GM18951 (cell line): Measurements from ENCODE around the gene NDUFB11.
"Not testable (repeated sequence)": the region's sequence is repeated elsewhere in the genome, so short reads cannot be mapped to it uniquely, and the experiment has no call there.

Experiments
- POLR2A ChIP-seq: IDR thresholded peaks from 4 replicates; pipeline ENCODE4 v1.6.1; 2011; ENCODE audit warnings: mild to moderate bottlenecking; ENCODE audit not compliant: insufficient read length, insufficient read depth; ENCODE audit errors: extremely low read depth
- in situ Hi-C: fragments of 300-500 bp; cut with MboI; formaldehyde crosslinking; loops from one replicate; pipeline ENCODE4 v1.12.0; 2022; ENCODE audit warnings: low sequenced_read_pairs, mixed read lengths, inconsistent platforms; ENCODE audit not compliant: unreplicated experiment

The NDUFB11 gene

GRCh38 chrX:47151435-47151834, 6.9 kb upstream of the NDUFB11 start:
- in situ Hi-C loops: no loop called here
- TF ChIP-seq POLR2A: no peak

DNA sequence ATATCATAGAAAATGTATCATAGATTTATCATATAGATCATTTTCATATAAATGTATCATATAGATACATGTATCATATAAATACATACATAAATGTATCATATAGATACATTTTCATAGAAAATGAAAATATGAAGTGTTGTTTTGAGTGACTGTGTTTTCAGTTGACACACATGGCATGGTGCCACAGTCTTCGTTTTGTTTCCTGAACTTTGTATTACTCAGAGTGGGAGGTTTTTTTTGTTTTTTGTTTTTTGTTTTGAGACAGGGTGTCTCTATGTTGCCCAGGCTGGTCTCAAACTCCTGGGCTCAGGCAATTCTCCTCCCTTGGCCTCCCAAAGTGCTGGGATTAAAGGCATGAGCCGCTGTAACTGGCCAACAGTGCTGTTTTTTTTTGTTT, 4.4 kb upstream of the NDUFB11 start:
- TF ChIP-seq POLR2A: no peak
- in situ Hi-C loops: no loop called here

- no peak for TF ChIP-seq POLR2A
- in situ Hi-C loops: no loop called here
Observed at GRCh38 chrX:47146936-47147859, 2.7 kb upstream of the NDUFB11 start.

DNA sequence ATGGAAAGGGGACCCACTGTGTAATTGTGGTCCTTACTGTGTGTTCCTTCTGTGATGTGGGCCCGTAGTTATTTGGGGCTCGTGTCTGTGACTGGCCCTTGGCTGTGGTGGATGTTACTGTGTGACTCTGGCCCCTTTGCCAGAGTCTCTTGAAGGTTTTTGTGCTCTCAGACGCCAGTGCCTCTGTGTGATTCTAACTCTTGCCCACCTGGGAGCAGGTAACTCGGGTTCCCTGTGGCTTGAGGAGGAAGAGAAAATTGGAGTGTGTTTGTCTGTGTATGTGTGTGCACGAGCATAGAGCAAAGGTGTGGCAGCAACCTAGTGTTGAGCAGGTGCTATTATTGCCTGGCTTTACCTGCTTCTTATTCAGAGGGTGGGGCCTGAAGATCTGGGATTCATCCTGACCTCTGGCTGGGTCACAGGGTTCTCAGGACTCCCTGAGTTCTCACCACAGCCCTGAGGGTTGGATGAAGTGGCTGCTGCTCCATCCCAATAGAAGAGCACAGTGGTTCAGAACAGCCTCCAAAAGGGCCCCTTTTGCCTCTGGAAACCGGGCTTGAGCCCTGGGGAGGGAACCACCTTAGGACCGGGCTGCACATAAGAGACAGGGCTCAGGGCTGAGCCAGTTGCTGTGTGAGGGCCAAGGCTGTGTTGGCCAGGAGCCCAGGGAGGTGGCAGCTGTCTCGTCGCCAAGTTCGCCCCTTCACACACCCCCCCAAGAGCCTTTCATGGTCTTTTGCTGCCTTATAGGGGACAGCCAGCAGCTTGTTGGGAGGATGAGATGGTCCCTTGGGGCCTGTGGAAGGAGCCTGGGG, 1.8 kb upstream of the NDUFB11 start:
- in situ Hi-C loops: no loop called here
- TF ChIP-seq POLR2A: no peak

GRCh38 chrX:47145395-47146120, 1.1 kb upstream of the NDUFB11 start:
- in situ Hi-C loops: no loop called here
- no peak for TF ChIP-seq POLR2A

- TF ChIP-seq POLR2A: no peak
- in situ Hi-C loops: no loop called here
Observed at GRCh38 chrX:47143894-47144625, 442 bp downstream of the NDUFB11 start.

- TF ChIP-seq POLR2A: no peak
- in situ Hi-C loops: no loop called here
Observed at GRCh38 chrX:47138171-47138570, 6.3 kb downstream of the NDUFB11 start.

DNA sequence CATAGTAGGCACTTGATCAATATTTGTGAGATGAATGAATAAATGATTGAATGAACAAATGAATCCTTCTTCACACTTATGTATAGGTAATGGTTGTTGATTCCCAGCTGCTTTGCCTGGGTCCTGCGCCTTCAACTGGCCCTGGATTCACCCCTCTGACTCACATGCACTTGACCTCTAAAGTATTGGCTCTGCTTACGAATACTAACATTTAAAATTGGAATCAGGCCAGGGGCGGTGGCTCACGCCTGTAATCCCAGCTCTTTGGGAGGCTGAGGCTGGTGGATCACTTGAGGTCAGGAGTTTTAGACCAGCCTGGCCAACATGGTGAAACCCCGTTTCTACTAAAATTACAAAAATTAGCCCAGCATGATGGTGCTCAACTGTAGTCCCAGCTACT, 8.9 kb downstream of the NDUFB11 start:
- in situ Hi-C loops: not testable (repeated sequence)

DNA sequence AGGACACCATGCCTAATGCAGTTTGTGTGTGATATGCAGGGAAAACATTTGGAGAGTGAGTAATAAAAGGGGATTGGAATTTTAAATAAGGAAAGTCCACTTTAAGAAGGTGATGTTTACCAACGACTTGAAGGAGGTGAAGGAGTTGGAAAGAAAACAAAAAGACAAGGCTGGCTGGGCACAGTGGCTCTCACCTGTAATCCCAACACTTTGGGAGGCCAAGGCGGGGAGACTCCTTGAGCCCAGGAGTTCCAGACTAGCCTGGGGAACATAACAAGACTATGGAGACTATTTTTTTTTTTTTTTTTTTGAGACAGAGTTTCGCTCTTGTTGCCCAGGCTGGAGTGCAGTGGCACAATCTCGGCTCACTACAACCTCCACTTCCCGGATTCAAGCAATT, 11.0 kb downstream of the NDUFB11 start:
- TF ChIP-seq POLR2A: no peak

GRCh38 chrX:47129899-47130358, 14.6 kb downstream of the NDUFB11 start:
- in situ Hi-C loops: no loop called here
- no peak for TF ChIP-seq POLR2A

More for the DNA sequence above, 11.0 kb downstream of the NDUFB11 start:
- in situ Hi-C loops: no loop called here

GRCh38 chrX:47129157-47129898, 15.2 kb downstream of the NDUFB11 start:
- peak; percentile 64 for TF ChIP-seq POLR2A
- in situ Hi-C loops: no loop called here

DNA sequence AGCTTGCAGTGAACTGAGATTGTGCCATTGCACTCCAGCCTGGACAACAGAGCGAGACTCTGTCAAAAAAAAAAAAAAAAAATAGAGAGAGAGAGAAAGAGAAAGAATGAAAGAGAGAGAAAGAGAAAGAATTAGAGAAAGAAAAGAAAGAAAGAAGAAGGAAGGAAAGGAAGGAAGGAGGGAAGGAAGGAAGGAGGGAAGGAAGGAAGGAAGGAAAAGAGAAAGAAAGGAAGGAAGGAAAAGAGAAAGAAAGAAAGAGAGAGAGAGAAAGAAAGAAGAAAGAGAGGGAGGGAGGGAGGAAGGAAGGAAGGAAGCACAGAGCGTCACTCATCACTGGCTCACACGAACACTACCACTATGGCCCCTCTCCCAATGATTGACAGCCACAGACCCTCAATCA, 20.0 kb downstream of the NDUFB11 start:
- in situ Hi-C loops: not testable (repeated sequence)

DNA sequence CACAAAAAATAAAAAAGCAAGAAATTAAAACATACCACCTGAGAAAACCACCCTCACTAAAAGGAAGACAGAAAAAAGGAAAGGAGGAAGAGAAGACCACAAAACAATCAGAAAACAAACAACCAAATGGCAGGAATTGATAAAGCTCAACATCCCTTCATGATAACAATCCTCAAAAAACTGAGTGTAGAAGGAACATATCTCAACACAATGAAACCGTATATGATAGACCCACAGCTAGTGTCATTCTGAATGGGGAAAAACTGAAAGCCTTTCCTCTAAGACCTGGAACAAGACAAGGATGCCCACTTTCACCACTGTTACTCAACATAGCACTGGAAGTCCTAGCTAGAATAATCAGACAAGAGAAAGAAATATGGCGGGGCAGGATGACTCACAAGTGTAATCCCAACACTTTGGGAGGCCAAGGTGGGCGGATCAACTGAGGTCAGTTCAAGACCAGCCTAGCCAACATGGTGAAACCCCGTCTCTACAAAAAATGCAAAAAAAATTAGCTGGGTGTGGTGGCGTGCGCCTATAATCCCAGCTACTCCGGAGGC, 27.9 kb downstream of the NDUFB11 start:
- in situ Hi-C loops: not testable (repeated sequence)
